ENCODE results near the gene EIF6. TPM values are rescaled to one million over a fixed set of nuclear protein-coding genes. Genes with fewer than 3 reads are reported as not detected.
"Not testable (repeated sequence)": the region's sequence is repeated elsewhere in the genome, so short reads cannot be mapped to it uniquely, and the experiment has no call there.

Gene EIF6
- total RNA-seq, 1 experiment from 2014 or later = 180 TPM

DNA sequence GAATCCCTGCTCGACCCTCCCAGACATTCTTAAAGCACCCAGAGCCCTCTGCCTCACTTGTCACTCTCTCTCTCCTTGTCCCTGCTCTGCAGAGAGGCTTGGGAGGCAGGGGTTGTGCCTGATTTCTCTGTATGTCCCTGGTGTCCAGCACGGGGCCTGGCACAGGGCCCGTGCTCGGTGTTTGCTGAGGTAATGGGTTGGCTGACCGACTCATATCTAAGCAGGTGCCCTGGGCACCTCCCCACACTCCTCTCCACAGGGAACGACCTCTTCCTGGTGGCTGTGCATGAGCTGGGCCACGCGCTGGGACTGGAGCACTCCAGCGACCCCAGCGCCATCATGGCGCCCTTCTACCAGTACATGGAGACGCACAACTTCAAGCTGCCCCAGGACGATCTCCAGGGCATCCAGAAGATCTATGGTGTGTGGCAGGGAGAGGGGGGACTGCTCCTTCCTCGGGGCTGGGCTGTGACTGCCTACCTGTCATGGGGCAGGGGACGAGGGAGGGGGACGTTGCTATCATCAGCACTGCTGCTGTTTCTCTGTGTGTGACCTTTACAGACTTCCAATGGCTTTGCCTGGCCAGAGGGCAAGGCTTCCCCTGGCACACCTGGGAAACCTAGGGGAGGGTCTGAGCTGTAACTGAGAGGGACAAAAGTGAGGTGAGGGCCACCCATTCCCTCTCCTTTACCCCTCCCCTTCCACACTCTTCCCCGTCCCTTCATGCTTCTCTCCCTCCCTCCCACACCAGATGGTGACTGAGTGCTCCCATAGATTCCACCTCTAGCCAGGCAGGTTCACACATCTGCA is 20.8 kb downstream of the EIF6 start:
- H3K36me3 ChIP-seq (ENCODE audit: insufficient read depth, low read length, poor library complexity, severe bottlenecking) = no peaks in the 10 kb centered on the region
- POLR2A ChIA-PET (ENCODE audit: low non-redundant PET) = no interaction called here
- no peak overlapping the region for H3K4me3 ChIP-seq (ENCODE audit: low read depth, low read length, poor library complexity, severe bottlenecking)
- no peak for DNase-seq (ENCODE audit: low spot score)
- CTCF ChIA-PET = no interaction called here
- H3K9me3 ChIP-seq (ENCODE audit: low read depth, low read length, poor library complexity, severe bottlenecking) = no peaks in the 10 kb centered on the region
- H3K27ac ChIP-seq (ENCODE audit: low read depth, low read length, poor library complexity, severe bottlenecking) = no peak overlapping the region
- BruUV-seq (replicated peaks) = no TSS peak
- no peak for TF ChIP-seq EZH2 (IDR thresholded peaks at IDR 0.05; ENCODE audit: borderline replicate concordance, low read depth, low read length, poor library complexity, severe bottlenecking)
- TF ChIP-seq, protein P1, sequence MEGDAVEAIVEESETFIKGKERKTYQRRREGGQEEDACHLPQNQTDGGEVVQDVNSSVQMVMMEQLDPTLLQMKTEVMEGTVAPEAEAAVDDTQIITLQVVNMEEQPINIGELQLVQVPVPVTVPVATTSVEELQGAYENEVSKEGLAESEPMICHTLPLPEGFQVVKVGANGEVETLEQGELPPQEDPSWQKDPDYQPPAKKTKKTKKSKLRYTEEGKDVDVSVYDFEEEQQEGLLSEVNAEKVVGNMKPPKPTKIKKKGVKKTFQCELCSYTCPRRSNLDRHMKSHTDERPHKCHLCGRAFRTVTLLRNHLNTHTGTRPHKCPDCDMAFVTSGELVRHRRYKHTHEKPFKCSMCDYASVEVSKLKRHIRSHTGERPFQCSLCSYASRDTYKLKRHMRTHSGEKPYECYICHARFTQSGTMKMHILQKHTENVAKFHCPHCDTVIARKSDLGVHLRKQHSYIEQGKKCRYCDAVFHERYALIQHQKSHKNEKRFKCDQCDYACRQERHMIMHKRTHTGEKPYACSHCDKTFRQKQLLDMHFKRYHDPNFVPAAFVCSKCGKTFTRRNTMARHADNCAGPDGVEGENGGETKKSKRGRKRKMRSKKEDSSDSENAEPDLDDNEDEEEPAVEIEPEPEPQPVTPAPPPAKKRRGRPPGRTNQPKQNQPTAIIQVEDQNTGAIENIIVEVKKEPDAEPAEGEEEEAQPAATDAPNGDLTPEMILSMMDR (conservative IDR thresholded peaks at IDR 0.05; ENCODE audit: low read depth, low read length) = no peak
- no peaks in the 10 kb centered on the region for H3K27me3 ChIP-seq (replicated peaks; ENCODE audit: insufficient read depth, low read depth, low read length, poor library complexity)
- intact Hi-C loops (cut with micrococcal nuclease; ENCODE audit: unreplicated experiment) = no loop called here
- H3K4me1 ChIP-seq (ENCODE audit: insufficient read depth, low read length, poor library complexity, severe bottlenecking) = no peaks in the 10 kb centered on the region

DNA sequence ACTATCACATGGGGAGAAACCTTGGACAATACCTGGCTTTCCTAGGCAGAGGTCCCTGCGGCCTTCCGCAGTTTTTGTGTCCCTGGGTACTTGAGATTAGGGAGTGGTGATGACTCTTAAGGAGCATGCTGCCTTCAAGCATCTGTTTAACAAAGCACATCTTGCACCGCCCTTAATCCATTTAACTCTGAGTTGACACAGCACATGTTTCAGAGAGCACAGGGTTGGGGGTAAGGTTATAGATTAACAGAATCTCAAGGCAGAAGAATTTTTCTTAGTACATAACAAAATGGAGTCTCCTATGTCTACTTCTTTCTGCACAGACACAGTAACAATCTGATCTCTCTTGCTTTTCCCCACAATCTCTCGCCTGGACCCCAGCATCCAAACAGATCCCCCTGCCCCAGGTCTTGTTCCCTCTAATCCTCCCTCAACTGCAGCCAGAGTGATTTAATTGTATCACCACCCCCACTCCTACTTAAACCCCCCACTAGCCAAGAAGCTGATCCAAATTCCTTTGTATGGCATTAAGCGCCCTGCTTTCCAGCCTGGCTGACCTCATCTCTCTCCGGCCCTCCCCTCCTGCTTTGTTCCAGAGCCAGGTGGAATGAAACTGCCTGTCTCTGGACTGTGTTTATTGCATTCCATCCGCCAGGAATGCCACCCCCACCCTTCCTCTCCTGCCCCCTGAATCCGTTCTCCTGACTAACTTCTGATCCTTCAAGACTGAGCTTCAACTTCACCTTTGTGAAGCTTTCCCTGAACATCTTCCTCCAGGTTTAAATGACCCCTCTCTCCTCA is 21.6 kb downstream of the EIF6 start:
- H3K4me3 ChIP-seq (ENCODE audit: low read depth, low read length, poor library complexity, severe bottlenecking); BruUV-seq (replicated peaks); CTCF ChIA-PET; H3K27me3 ChIP-seq (replicated peaks; ENCODE audit: insufficient read depth, low read depth, low read length, poor library complexity); POLR2A ChIA-PET (ENCODE audit: low non-redundant PET); H3K36me3 ChIP-seq (ENCODE audit: insufficient read depth, low read length, poor library complexity, severe bottlenecking); H3K27ac ChIP-seq (ENCODE audit: low read depth, low read length, poor library complexity, severe bottlenecking); H3K4me1 ChIP-seq (ENCODE audit: insufficient read depth, low read length, poor library complexity, severe bottlenecking); H3K9me3 ChIP-seq (ENCODE audit: low read depth, low read length, poor library complexity, severe bottlenecking); intact Hi-C loops (cut with micrococcal nuclease; ENCODE audit: unreplicated experiment); DNase-seq (ENCODE audit: low spot score): not testable (repeated sequence)

DNA sequence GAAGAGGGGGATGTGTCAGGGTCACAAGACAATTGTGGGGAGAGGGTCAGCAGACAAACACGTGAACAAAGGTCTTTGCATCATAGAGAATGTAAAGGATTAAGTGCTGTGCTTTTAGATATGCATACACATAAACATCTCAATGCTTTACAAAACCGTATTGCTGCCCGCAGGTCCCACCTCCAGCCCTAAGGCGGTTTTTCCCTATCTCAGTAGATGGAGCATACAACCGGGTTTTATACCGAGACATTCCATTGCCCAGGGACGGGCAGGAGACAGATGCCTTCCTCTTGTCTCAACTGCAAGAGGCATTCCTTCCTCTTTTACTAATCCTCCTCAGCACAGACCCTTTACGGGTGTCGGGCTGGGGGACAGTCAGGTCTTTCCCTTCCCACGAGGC is 22.3 kb downstream of the EIF6 start:
- DNase-seq (ENCODE audit: low spot score); BruUV-seq (replicated peaks); POLR2A ChIA-PET (ENCODE audit: low non-redundant PET); H3K36me3 ChIP-seq (ENCODE audit: insufficient read depth, low read length, poor library complexity, severe bottlenecking); intact Hi-C loops (cut with micrococcal nuclease; ENCODE audit: unreplicated experiment); H3K27ac ChIP-seq (ENCODE audit: low read depth, low read length, poor library complexity, severe bottlenecking); H3K27me3 ChIP-seq (replicated peaks; ENCODE audit: insufficient read depth, low read depth, low read length, poor library complexity); H3K4me1 ChIP-seq (ENCODE audit: insufficient read depth, low read length, poor library complexity, severe bottlenecking); H3K9me3 ChIP-seq (ENCODE audit: low read depth, low read length, poor library complexity, severe bottlenecking); CTCF ChIA-PET; H3K4me3 ChIP-seq (ENCODE audit: low read depth, low read length, poor library complexity, severe bottlenecking): not testable (repeated sequence)

DNA sequence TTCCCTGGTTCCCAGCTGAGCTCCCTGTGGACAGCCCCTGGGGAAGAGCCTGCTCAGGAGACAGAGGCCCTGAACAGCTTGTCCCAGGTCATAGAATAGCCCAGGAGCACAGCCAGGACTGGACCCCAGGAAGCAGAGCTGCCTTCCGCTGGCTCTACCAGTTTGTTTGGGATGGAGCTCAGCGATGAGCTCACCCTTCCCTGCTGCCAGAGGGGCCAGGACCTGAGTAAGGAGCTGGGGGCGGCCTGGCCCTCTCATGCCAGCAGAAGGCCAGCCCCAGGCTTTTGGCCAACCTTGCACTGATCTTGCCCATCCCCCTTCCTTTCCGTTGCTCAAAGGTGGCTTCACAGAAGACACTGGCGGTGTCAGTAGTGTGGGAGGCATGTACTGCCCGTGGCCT is 24.1 kb downstream of the EIF6 start:
- Histone ChIP-seq H3K27me3 (replicated peaks; ENCODE audit: insufficient read depth, low read depth, low read length, poor library complexity) (no peaks in the 10 kb centered on the region), H3K4me1 (ENCODE audit: insufficient read depth, low read length, poor library complexity, severe bottlenecking) (no peaks in the 10 kb centered on the region), H3K9me3 (ENCODE audit: low read depth, low read length, poor library complexity, severe bottlenecking) (no peaks in the 10 kb centered on the region), H3K4me3 (ENCODE audit: low read depth, low read length, poor library complexity, severe bottlenecking) (no peak overlapping the region), H3K36me3 (ENCODE audit: insufficient read depth, low read length, poor library complexity, severe bottlenecking) (no peaks in the 10 kb centered on the region), H3K27ac (ENCODE audit: low read depth, low read length, poor library complexity, severe bottlenecking) (no peak overlapping the region)
- TF ChIP-seq, protein P1 (conservative IDR thresholded peaks at IDR 0.05; ENCODE audit: low read depth, low read length) = no peak
- no peak for TF ChIP-seq EZH2 (IDR thresholded peaks at IDR 0.05; ENCODE audit: borderline replicate concordance, low read depth, low read length, poor library complexity, severe bottlenecking)
- ChIA-PET CTCF (no interaction called here), POLR2A (ENCODE audit: low non-redundant PET) (interaction anchor here (0.5 kb wide), 1 partner anchor 144 kb away, joined by 5 read pairs; no protein-coding TSS in a partner anchor)
- DNase-seq (ENCODE audit: low spot score) = no peak
- BruUV-seq (replicated peaks) = no TSS peak
- intact Hi-C loops (cut with micrococcal nuclease; ENCODE audit: unreplicated experiment) = no loop called here
